Osteoblast (primary cell): Measurements from ENCODE around the gene HABP2. TPM values are rescaled to one million over a fixed set of nuclear protein-coding genes. Genes with fewer than 3 reads are reported as not detected.
A peak's percentile ranks its signal among the peaks of the same experiment; 100 is the strongest.

Experiments used
- DNase-seq: peaks from one replicate; pipeline ENCODE4 v3.0.0; 2011; ENCODE audit warnings: low spot score, mixed read lengths; ENCODE audit not compliant: insufficient read length; ENCODE audit errors: missing footprints
- H2AFZ ChIP-seq: 2 replicates; pipeline ENCODE4 v1.6.0; 2011; ENCODE audit warnings: mild to moderate bottlenecking, low read length
- H3K27ac ChIP-seq: 2 replicates; pipeline ENCODE4 v1.5.1; 2011; ENCODE audit warnings: mild to moderate bottlenecking, low read depth, low read length, moderate library complexity
- H3K27me3 ChIP-seq: 2 replicates; pipeline ENCODE4 v1.6.0; 2012; ENCODE audit warnings: mild to moderate bottlenecking, control low read depth, inconsistent platforms, low read length, moderate library complexity; ENCODE audit not compliant: insufficient read depth
- H3K36me3 ChIP-seq: 2 replicates; pipeline ENCODE4 v1.5.1; 2011; ENCODE audit warnings: mild to moderate bottlenecking, low read length, control low read depth, moderate library complexity; ENCODE audit not compliant: insufficient read depth
- H3K4me1 ChIP-seq: 2 replicates; pipeline ENCODE4 v1.5.1; 2011; ENCODE audit warnings: mild to moderate bottlenecking, low read length, control low read depth, moderate library complexity; ENCODE audit not compliant: insufficient read depth
- H3K4me2 ChIP-seq: 2 replicates; pipeline ENCODE4 v1.6.0; 2011; ENCODE audit warnings: mild to moderate bottlenecking, low read length; ENCODE audit not compliant: insufficient read depth
- H3K4me3 ChIP-seq: fragments of 200-600 bp; sonication (generic); 3 replicates; pipeline ENCODE4 v1.5.1; 2012; ENCODE audit warnings: mild to moderate bottlenecking, low read length, inconsistent platforms; ENCODE audit not compliant: insufficient read depth
- H3K79me2 ChIP-seq: 2 replicates; pipeline ENCODE4 v1.6.0; 2012; ENCODE audit warnings: mild to moderate bottlenecking, low read length, control low read depth, inconsistent platforms; ENCODE audit not compliant: insufficient read depth
- H3K9me3 ChIP-seq: 2 replicates; pipeline ENCODE4 v1.5.1; 2011; ENCODE audit warnings: low read depth, low read length, control low read depth
- H4K20me1 ChIP-seq: 2 replicates; pipeline ENCODE4 v1.6.0; 2012; ENCODE audit warnings: mild to moderate bottlenecking, low read length, control low read depth; ENCODE audit not compliant: insufficient read depth
- CTCF ChIP-seq: IDR thresholded peaks from 2 replicates; pipeline ENCODE4 v1.5.1; 2011; ENCODE audit warnings: mild to moderate bottlenecking, low read depth, low read length, moderate library complexity; ENCODE audit errors: extremely low read depth
- total RNA-seq: library from RNA; depleted of rRNA; stranded (reverse); fragments of >200 nt; gene quantifications from 2 replicates; pipeline ENCODE4 v1.2.3, GENCODE V29; 2012

Gene HABP2
- total RNA-seq, 1 donor = not detected

DNA sequence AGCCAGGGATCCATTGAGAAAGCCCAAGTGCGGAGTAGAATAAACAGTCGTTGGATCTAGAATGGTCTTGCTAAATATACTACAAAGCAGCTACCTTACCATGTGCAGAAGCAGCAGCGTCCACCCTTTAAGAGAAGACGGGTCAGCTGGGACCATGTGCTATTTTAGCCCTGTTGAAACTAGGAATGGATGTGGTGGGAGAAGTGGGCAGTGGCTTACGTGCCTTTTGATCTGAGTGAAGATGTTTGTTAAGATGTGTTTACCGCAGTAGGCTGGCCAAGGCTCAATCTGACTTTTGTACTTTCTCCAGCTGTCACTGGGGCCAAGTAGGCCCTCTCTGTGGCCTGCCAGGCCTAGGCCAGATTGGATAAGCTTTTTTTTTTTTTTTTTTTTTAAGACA, 9.2 kb downstream of the HABP2 start:
- Histone ChIP-seq H3K27me3 (peaks cover 7% of the 10 kb centered on the region), H3K4me3 (no peak overlapping the region), H4K20me1 (no peaks in the 10 kb centered on the region), H3K27ac (no peak overlapping the region), H3K36me3 (no peaks in the 10 kb centered on the region), H3K79me2 (no peaks in the 10 kb centered on the region), H3K9me3 (no peaks in the 10 kb centered on the region), H3K4me2 (no peak overlapping the region), H3K4me1 (peaks cover 4% of the 10 kb centered on the region), H2AFZ (no peak overlapping the region)
- no peak for DNase-seq
- no peak for TF ChIP-seq CTCF

GRCh38 chr10:113562704-113563103, 9.9 kb downstream of the HABP2 start:
- Histone ChIP-seq H3K9me3 (no peaks in the 10 kb centered on the region), H3K4me3 (no peak overlapping the region), H4K20me1 (no peaks in the 10 kb centered on the region), H3K36me3 (no peaks in the 10 kb centered on the region), H2AFZ (no peak overlapping the region), H3K79me2 (no peaks in the 10 kb centered on the region), H3K27ac (no peak overlapping the region), H3K27me3 (peaks cover 4% of the 10 kb centered on the region), H3K4me2 (peak overlapping the region; percentile 91), H3K4me1 (peaks cover 4% of the 10 kb centered on the region)
- no peak for TF ChIP-seq CTCF
- DNase-seq = no peak

DNA sequence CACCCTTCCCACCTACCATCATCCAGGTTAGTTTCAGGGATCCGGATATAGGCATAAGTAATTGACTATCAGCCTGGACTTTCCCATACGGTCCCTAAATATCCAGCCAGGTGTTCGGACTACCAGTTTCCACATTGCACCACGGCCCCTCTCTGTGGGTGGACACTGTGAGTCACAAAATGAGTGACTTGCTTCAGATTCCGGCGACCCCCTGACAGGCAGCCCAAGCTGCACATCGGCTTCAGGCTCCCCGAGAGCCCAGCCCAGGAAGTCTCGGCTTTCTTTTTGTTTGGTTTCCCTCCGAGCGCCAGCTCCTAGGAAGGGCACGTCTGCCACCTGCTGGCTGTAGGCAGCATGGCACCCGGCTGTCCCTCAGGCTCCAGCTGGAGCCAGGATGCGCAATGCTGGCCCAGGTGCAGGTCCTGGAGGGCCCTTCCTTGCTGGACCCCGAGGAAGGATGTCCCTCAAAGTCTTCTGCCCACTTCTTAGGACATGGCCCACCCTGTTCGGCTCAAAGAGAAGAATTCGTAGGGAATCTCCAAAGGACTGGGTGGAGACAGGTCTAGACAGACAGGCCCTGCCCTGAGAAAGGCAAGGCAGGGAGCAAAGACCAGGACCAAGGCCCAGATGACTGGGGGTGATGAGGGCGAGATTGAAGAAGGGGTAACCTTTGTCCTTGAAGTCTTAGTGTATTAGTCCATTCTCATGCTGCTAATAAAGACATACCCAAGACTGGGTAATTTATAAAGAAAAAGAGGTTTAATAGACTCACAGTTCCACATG, 10.6 kb downstream of the HABP2 start:
- DNase-seq = peak; percentile 94
- Histone ChIP-seq H2AFZ (peak overlapping the region; percentile 88), H3K4me3 (peak overlapping the region; percentile 68), H3K4me1 (peaks cover 4% of the 10 kb centered on the region), H3K27me3 (no peaks in the 10 kb centered on the region), H3K4me2 (peak overlapping the region; percentile 91), H4K20me1 (no peaks in the 10 kb centered on the region), H3K9me3 (no peaks in the 10 kb centered on the region), H3K27ac (no peak overlapping the region), H3K79me2 (no peaks in the 10 kb centered on the region), H3K36me3 (no peaks in the 10 kb centered on the region)
- TF ChIP-seq CTCF = peak; percentile 91

GRCh38 chr10:113565364-113565763, 12.5 kb downstream of the HABP2 start:
- Histone ChIP-seq H3K27ac (no peak overlapping the region), H3K79me2 (no peaks in the 10 kb centered on the region), H3K9me3 (no peaks in the 10 kb centered on the region), H4K20me1 (no peaks in the 10 kb centered on the region), H3K36me3 (no peaks in the 10 kb centered on the region), H3K27me3 (no peaks in the 10 kb centered on the region), H3K4me3 (no peak overlapping the region), H3K4me2 (no peak overlapping the region), H3K4me1 (peaks cover 4% of the 10 kb centered on the region), H2AFZ (no peak overlapping the region)
- no peak for DNase-seq
- no peak for TF ChIP-seq CTCF
